Caco-2 (cell line): ENCODE results near the gene MRPS18A. TPM values are rescaled to one million over a fixed set of nuclear protein-coding genes. Genes with fewer than 3 reads are reported as not detected.

Experiments
- BruUV-seq: library from RNA; stranded (reverse); fragments of 400-500 nt; replicated peaks from 2 replicates; lab custom pipeline; 2021; lab: Mats Ljungman, UMichigan
- CTCF ChIA-PET: fragments of 300-600 bp; sonication (Branson Sonifier 250); formaldehyde crosslinking; loops from one replicate; lab custom pipeline; 2022; ENCODE audit warnings: antibody characterized with exemption; lab: Charles Lee
- POLR2A ChIA-PET: fragments of 300-600 bp; sonication (Branson Sonifier 250); formaldehyde crosslinking; loops from one replicate; lab custom pipeline; 2022; ENCODE audit warnings: antibody characterized with exemption; lab: Charles Lee
- DNase-seq, 2 experiments: peaks; one replicate each; pipeline versions ENCODE4 v3.0.0 to v3.0.0-alpha.2; 2020 to 2022
- H3K27me3 ChIP-seq: replicated peaks from 2 replicates; pipeline ENCODE4 v1.6.0; 2011; ENCODE audit warnings: low read length; ENCODE audit not compliant: control insufficient read depth, insufficient read depth
- H3K36me3 ChIP-seq: 2 replicates; pipeline ENCODE4 v1.5.1; 2011; ENCODE audit warnings: low read length; ENCODE audit not compliant: control insufficient read depth, insufficient read depth
- H3K4me1 ChIP-seq: fragments of 250-450 bp; sonication (Bioruptor Pico); 2 replicates; pipeline ENCODE4 v1.5.1; 2020; ENCODE audit warnings: mild to moderate bottlenecking
- H3K4me3 ChIP-seq: 2 replicates; pipeline ENCODE4 v1.5.1; 2011; ENCODE audit warnings: low read depth, mild to moderate bottlenecking, control low read depth, low read length
- H3K9me3 ChIP-seq: fragments of 250-450 bp; sonication (Bioruptor Pico); 2 replicates; pipeline ENCODE4 v1.5.1; 2020; ENCODE audit warnings: mild to moderate bottlenecking, moderate library complexity
- H3K27ac Mint-ChIP-seq: one replicate; pipeline ENCODE4 v1.8.0; 2022; ENCODE audit warnings: mixed read lengths; ENCODE audit not compliant: unreplicated experiment
- H3K27me3 Mint-ChIP-seq: one replicate; pipeline ENCODE4 v1.8.0; 2022; ENCODE audit warnings: mixed read lengths; ENCODE audit not compliant: insufficient read depth, unreplicated experiment
- H3K36me3 Mint-ChIP-seq: one replicate; pipeline ENCODE4 v1.8.0; 2022; ENCODE audit warnings: mild to moderate bottlenecking, mixed read lengths; ENCODE audit not compliant: insufficient read depth, unreplicated experiment
- H3K4me1 Mint-ChIP-seq: one replicate; pipeline ENCODE4 v1.8.0; 2022; ENCODE audit warnings: low read depth, mixed read lengths; ENCODE audit not compliant: unreplicated experiment
- H3K4me3 Mint-ChIP-seq: one replicate; pipeline ENCODE4 v1.8.0; 2022; ENCODE audit warnings: mild to moderate bottlenecking, moderate library complexity, mixed read lengths; ENCODE audit not compliant: unreplicated experiment
- H3K9me3 Mint-ChIP-seq: one replicate; pipeline ENCODE4 v1.8.0; 2022; ENCODE audit warnings: mixed read lengths; ENCODE audit not compliant: unreplicated experiment
- CTCF ChIP-seq, 2 experiments: fragments of 200-600 bp in 1 of 2; IDR thresholded peaks; 1 replicate in 1 of 2; 2 replicates in 1 of 2; pipeline versions ENCODE4 v1.5.1 to v1.8.0; 2011 to 2022; ENCODE audit warnings: antibody characterized with exemption in 1 of 2, control low read depth in 1 of 2, inconsistent platforms in 1 of 2, low read depth in 1 of 2, low read length in 1 of 2, mild to moderate bottlenecking in 1 of 2, moderate library complexity in 1 of 2; ENCODE audit not compliant: insufficient read depth in 1 of 2, severe bottlenecking in 1 of 2, unreplicated experiment in 1 of 2
- intact Hi-C: fragments of 100-400 bp; cut with micrococcal nuclease; formaldehyde crosslinking; loops from one replicate; pipeline ENCODE4 v1.10.0; 2022; ENCODE audit not compliant: unreplicated experiment
- total RNA-seq: library from RNA; stranded (reverse); gene quantifications from 2 replicates; pipeline ENCODE4 v1.2.3, GENCODE V29; 2022

The MRPS18A gene
- total RNA-seq, 1 experiment from 2014 or later: 66.7 TPM

DNA sequence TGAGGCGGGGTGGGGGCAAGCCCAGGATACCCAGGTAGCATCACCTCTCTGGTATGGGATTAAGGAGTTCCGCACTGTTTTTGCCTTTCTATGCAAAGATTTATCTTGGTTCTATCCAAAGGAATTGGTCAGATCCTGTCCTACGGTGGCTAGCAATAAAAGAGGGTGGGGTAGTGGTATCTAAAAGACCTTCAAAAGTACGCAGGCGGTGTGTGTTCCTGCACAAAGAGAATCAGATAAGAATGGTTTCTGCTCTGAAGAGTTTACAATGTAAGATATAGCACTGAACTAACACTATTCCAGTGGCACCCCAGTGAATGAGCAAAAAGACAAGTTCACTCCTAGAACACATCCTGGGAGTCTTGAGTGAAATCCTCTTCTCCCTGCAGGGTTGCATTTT is 6.3 kb downstream of the MRPS18A start:
- Mint-ChIP-seq H3K9me3 (no peaks in the 10 kb centered on the region), H3K27ac (peak overlapping the region; percentile 23), H3K27me3 (no peaks in the 10 kb centered on the region), H3K4me3 (no peak overlapping the region), H3K36me3 (peaks cover 24% of the 10 kb centered on the region), H3K4me1 (peaks cover 36% of the 10 kb centered on the region)
- CTCF ChIA-PET: no interaction called here
- Histone ChIP-seq H3K27me3 (no peaks in the 10 kb centered on the region), H3K9me3 (no peaks in the 10 kb centered on the region), H3K4me3 (no peak overlapping the region), H3K36me3 (peaks cover 3% of the 10 kb centered on the region; the same call in 1 of the 2 replicates), H3K4me1 (peaks cover 30% of the 10 kb centered on the region)
- BruUV-seq: no TSS peak
- intact Hi-C loops: no loop called here
- POLR2A ChIA-PET: interaction anchor here (0.6 kb wide), 1 partner anchor 46 kb away, joined by 3 read pairs; no protein-coding TSS in a partner anchor
- no peak for TF ChIP-seq CTCF (IDR thresholded peaks at IDR 0.05; ENCODE audit: insufficient read depth in 1 of 2, low read depth in 1 of 2, low read length in 1 of 2, severe bottlenecking in 1 of 2, unreplicated experiment in 1 of 2)
- DNase-seq: no peak

- DNase-seq: no peak
- H3K36me3 Mint-ChIP-seq: peaks cover 24% of the 10 kb centered on the region
- H3K9me3 Mint-ChIP-seq: no peaks in the 10 kb centered on the region
- Histone ChIP-seq H3K4me1 (peaks cover 27% of the 10 kb centered on the region), H3K9me3 (no peaks in the 10 kb centered on the region), H3K4me3 (no peak overlapping the region), H3K27me3 (no peaks in the 10 kb centered on the region), H3K36me3 (peaks cover 3% of the 10 kb centered on the region; the same call in 1 of the 2 replicates)
- no peak for TF ChIP-seq CTCF (IDR thresholded peaks at IDR 0.05; ENCODE audit: insufficient read depth in 1 of 2, low read depth in 1 of 2, low read length in 1 of 2, severe bottlenecking in 1 of 2, unreplicated experiment in 1 of 2)
- POLR2A ChIA-PET: no interaction called here
- intact Hi-C loops: no loop called here
- H3K4me3 Mint-ChIP-seq: no peak overlapping the region
- CTCF ChIA-PET: interaction anchor here (0.6 kb wide), 1 partner anchor 12 kb away, joined by 4 read pairs; no protein-coding TSS in a partner anchor
- H3K27me3 Mint-ChIP-seq: no peaks in the 10 kb centered on the region
- BruUV-seq: no TSS peak
- peaks cover 33% of the 10 kb centered on the region for H3K4me1 Mint-ChIP-seq
- peak overlapping the region; percentile 23 for H3K27ac Mint-ChIP-seq
Measured at GRCh38 chr6:43680308-43681200, 7.0 kb downstream of the MRPS18A start.

- ChIA-PET CTCF (no interaction called here), POLR2A (no interaction called here)
- Histone ChIP-seq H3K27me3 (no peaks in the 10 kb centered on the region), H3K9me3 (no peaks in the 10 kb centered on the region), H3K4me1 (peaks cover 26% of the 10 kb centered on the region), H3K4me3 (no peak overlapping the region), H3K36me3 (peaks cover 3% of the 10 kb centered on the region; the same call in 1 of the 2 replicates)
- peaks cover 25% of the 10 kb centered on the region for H3K4me1 Mint-ChIP-seq
- H3K27me3 Mint-ChIP-seq: no peaks in the 10 kb centered on the region
- no peak overlapping the region for H3K4me3 Mint-ChIP-seq
- H3K36me3 Mint-ChIP-seq: peaks cover 24% of the 10 kb centered on the region
- TF ChIP-seq CTCF (IDR thresholded peaks at IDR 0.05; ENCODE audit: insufficient read depth in 1 of 2, low read depth in 1 of 2, low read length in 1 of 2, severe bottlenecking in 1 of 2, unreplicated experiment in 1 of 2): no peak
- BruUV-seq: no TSS peak
- intact Hi-C loops: no loop called here
- H3K27ac Mint-ChIP-seq: no peak overlapping the region
- DNase-seq: no peak
- no peaks in the 10 kb centered on the region for H3K9me3 Mint-ChIP-seq
Measured at GRCh38 chr6:43679057-43679456, 8.5 kb downstream of the MRPS18A start.
